A549 (cell line): ENCODE data around the gene ZNF574. TPM values are rescaled to one million over a fixed set of nuclear protein-coding genes. Genes with fewer than 3 reads are reported as not detected.

Experiments used
- ATAC-seq, 2 experiments: fragments of 200-7000 bp in 1 of 2; fragments of >200 bp in 1 of 2; cut with Nextera tagmentation in 1 of 2; cut with Tn5 transposase in 1 of 2; 3 replicates each; pipeline versions ENCODE4 v1.8.0 to v1.9.1; 2018 to 2020; ENCODE audit warnings: mild to moderate bottlenecking in 1 of 2, moderate library complexity in 1 of 2
- CTCF ChIA-PET: fragments of 300-600 bp; sonication (Branson Sonifier 250); formaldehyde crosslinking; extraction: SDS; loops from one replicate; lab custom pipeline; 2021; ENCODE audit warnings: antibody characterized with exemption, inconsistent platforms; lab: Yijun Ruan, JAX
- POLR2A ChIA-PET: fragments of 350-600 bp; formaldehyde crosslinking; extraction: SDS; loops from one replicate; lab custom pipeline; 2021; ENCODE audit warnings: antibody characterized with exemption, inconsistent platforms; lab: Yijun Ruan, JAX
- DNase-seq, 2 experiments: peaks; one replicate each; pipeline versions ENCODE4 v3.0.0 to v3.0.0-alpha.2; 2011 to 2016; ENCODE audit warnings: low read depth in 1 of 2, low spot score in 1 of 2
- FAIRE-seq: peaks from 2 replicates; lab custom pipeline; 2011; peaks lifted over from hg19 to GRCh38; lab: Jason Lieb, UNC
- H3K27ac ChIP-seq, 2 experiments: fragments of >200 bp; sonication (Bioruptor Twin); formaldehyde crosslinking; 3 replicates each; pipeline ENCODE4 v1.5.1; 2016 to 2017
- H3K4me1 ChIP-seq: fragments of >200 bp; sonication (Bioruptor Twin); formaldehyde crosslinking; 3 replicates; pipeline ENCODE4 v1.6.1; 2016
- H3K4me2 ChIP-seq: fragments of >200 bp; sonication (Bioruptor Twin); formaldehyde crosslinking; 3 replicates; pipeline ENCODE4 v1.6.1; 2016
- H3K4me3 ChIP-seq: fragments of >200 bp; sonication (Bioruptor Twin); formaldehyde crosslinking; 3 replicates; pipeline ENCODE4 v1.5.1; 2016
- H3K9me3 ChIP-seq: fragments of >200 bp; sonication (Bioruptor Twin); formaldehyde crosslinking; 3 replicates; pipeline ENCODE4 v1.6.1; 2016
- BCL3 ChIP-seq: fragments of >200 bp; sonication (Bioruptor Twin); formaldehyde crosslinking; IDR thresholded peaks from 3 replicates; pipeline ENCODE4 v1.6.1; 2016
- CTCF ChIP-seq: fragments of >200 bp; sonication (Bioruptor Twin); formaldehyde crosslinking; IDR thresholded peaks from 3 replicates; pipeline ENCODE4 v1.5.1; 2016
- FOSL2 ChIP-seq, 2 experiments: fragments of 450-650 bp in 1 of 2; fragments of >200 bp in 1 of 2; sonication (Bioruptor Twin) in 1 of 2; formaldehyde crosslinking; IDR thresholded peaks; 2 replicates each; pipeline versions ENCODE4 v1.5.0 to v1.6.1; 2016 to 2020; ENCODE audit warnings: mild to moderate bottlenecking in 1 of 2, moderate library complexity in 1 of 2
- FOXS1 ChIP-seq: fragments of 250-450 bp; sonication (Bioruptor Pico); IDR thresholded peaks from 2 replicates; pipeline ENCODE4 v1.5.0; 2020; ENCODE audit warnings: mild to moderate bottlenecking, moderate library complexity
- HDAC2 ChIP-seq: fragments of 200-600 bp; sonication (generic); IDR thresholded peaks from 2 replicates; pipeline ENCODE4 v1.6.1; 2016
- KDM5A ChIP-seq: fragments of 200-600 bp; sonication (generic); IDR thresholded peaks from 2 replicates; pipeline ENCODE4 v1.6.1; 2016; ENCODE audit warnings: antibody characterized with exemption, mild to moderate bottlenecking
- POLR2A ChIP-seq: IDR thresholded peaks from 2 replicates; pipeline ENCODE4 v1.6.1; 2012; ENCODE audit warnings: mild to moderate bottlenecking, low read length
- REST ChIP-seq: fragments of 200-600 bp; sonication (generic); IDR thresholded peaks from 2 replicates; pipeline ENCODE4 v1.6.1; 2016; ENCODE audit warnings: antibody characterized with exemption, mild to moderate bottlenecking, moderate library complexity
- TFCP2L1 ChIP-seq: fragments of 250-450 bp; sonication (Bioruptor Pico); IDR thresholded peaks from 2 replicates; pipeline ENCODE4 v1.5.0; 2021; ENCODE audit warnings: mild to moderate bottlenecking
- USF2 ChIP-seq: fragments of 450-650 bp; IDR thresholded peaks from 2 replicates; pipeline ENCODE4 v1.6.1; 2014; ENCODE audit warnings: antibody characterized with exemption
- WGBS: methylation state at CpG from one replicate; pipeline ENCODE4 v1.1.6; 2017; ENCODE audit errors: missing lambda C conversion rate; 5-methylcytosine and 5-hydroxymethylcytosine counted together
- polyA plus RNA-seq, 4 experiments: library from polyadenylated mRNA; depleted of rRNA in 3 of 4; stranded (reverse); fragments of >200 nt; fragmentation: RNase III in 1 of 4; extraction: RNeasy Plus Mini Kit Qiagen cat#74134 plus additional on column Dnase treatment in 1 of 4; gene quantifications; 2 replicates in 3 of 4; 3 replicates in 1 of 4; pipeline ENCODE4 v1.2.3, GENCODE V29; 2011 to 2017

The ZNF574 gene
- polyA plus RNA-seq, 2 of the 4 experiments (the other 2 are of a cell fraction) = 11.3 to 21.8 TPM

- TF ChIP-seq REST = no peak
- TF ChIP-seq HDAC2 = no peak
- no peak for TF ChIP-seq BCL3
- TF ChIP-seq, all 56 proteins: peak for 0
These were observed 10.3 kb downstream of the ZNF574 start (continued) for GRCh38 chr19:42086188-42086736.

- POLR2A ChIA-PET = interaction anchor here (1.0 kb wide), 1 partner anchor 11 kb away, joined by 3 read pairs; the partner anchor contains the start of gene ZNF574
- ATAC-seq = no peak
- CTCF ChIA-PET = interaction anchor here (1.5 kb wide), 2 partner anchors 22 to 52 kb away, joined by 3 to 6 read pairs; no protein-coding TSS in a partner anchor
These were observed 11.0 kb downstream of the ZNF574 start for GRCh38 chr19:42086770-42087550.

GRCh38 chr19:42088471-42089190, 12.7 kb downstream of the ZNF574 start:
- DNase-seq = no peak
- peak in 1 of 2 experiments; percentile 15; a peak in 1 of 6 replicates for ATAC-seq
- FAIRE-seq = no peak
- POLR2A ChIA-PET = no interaction called here
- no peaks in the 10 kb centered on the region for H3K9me3 ChIP-seq
- peaks cover 24% of the 10 kb centered on the region for H3K4me1 ChIP-seq
- H3K4me3 ChIP-seq = no peak overlapping the region
- 77% methylated on average over 18 of the region's 18 CpGs for WGBS
- H3K4me2 ChIP-seq = peak overlapping the region; percentile 24
- CTCF ChIA-PET = interaction anchor here (0.6 to 19.3 kb wide), 4 partner anchors 11 to 137 kb away, joined by 3 to 386 read pairs (median 4); no protein-coding TSS in a partner anchor
- TF ChIP-seq POLR2A = no peak
- TF ChIP-seq FOSL2 (IDR thresholded peaks at IDR 0.05) = no peak
- 0 out of 2 replicates have a peak, but pooled peaks have one; percentile 31 for TF ChIP-seq FOSL2 (CRISPR knock-in tag; IDR thresholded peaks at IDR 0.05)
- H3K27ac ChIP-seq = peak overlapping the region in 1 of 2 experiments; percentile 51; a peak in 3 of 6 replicates

More at GRCh38 chr19:42086770-42087550, 11.0 kb downstream of the ZNF574 start:
- WGBS = 88% methylated on average over 11 of the region's 11 CpGs
- TF ChIP-seq FOXS1 (CRISPR knock-in tag) (no peak), USF2 (no peak), CTCF (no peak), TFCP2L1 (CRISPR knock-in tag) (no peak), KDM5A (no peak)
- DNase-seq (no peak), FAIRE-seq (no peak)
- Histone ChIP-seq H3K27ac (no peak overlapping the region), H3K4me1 (peaks cover 20% of the 10 kb centered on the region), H3K4me3 (no peak overlapping the region), H3K9me3 (no peaks in the 10 kb centered on the region), H3K4me2 (no peak overlapping the region)
